ENCODE data around the gene RFX2. TPM values are rescaled to one million over a fixed set of nuclear protein-coding genes. Genes with fewer than 3 reads are reported as not detected.

The RFX2 gene
- total RNA-seq, 1 donor from 2014 or later, result 7.2 TPM

DNA sequence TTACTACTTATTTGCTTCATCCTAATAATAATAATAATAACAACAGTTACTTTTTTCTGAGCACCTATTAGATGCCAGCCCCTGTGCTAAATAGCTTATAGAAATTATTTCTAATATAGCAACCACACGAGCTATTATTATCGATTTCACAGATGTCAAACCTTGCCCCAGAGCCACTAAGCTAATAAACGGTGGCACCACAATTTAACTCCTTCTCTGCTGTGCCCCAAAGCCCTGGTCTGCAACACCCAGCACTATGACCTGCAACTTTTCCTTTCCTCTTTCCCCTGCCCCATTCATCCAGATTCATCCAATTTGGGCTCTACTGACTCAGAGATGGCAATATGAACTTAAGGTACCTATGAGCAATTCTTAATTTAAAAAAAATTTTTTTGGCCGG is 6.4 kb downstream of the RFX2 start:
- no peak for DNase-seq

DNA sequence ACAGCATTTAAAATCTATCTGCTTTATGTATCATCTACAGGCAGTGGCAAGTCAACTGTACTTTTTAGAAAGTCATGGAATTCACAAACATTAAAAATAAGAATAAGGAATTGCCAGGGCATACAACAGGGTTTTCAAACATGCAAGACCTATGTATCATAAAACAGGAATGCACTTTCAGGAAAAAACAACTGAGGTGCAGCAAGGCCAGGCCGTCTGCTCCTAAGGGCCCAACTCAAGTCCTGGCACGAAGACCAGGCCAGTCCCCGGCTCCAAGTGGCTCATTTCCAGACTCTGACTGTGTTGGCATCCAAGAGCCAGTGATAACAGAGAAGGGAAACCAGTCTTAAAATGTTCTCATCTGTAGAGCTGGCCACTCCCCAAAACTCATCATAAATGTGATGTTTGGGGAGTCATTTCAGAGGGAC is 7.1 kb downstream of the RFX2 start:
- DNase-seq, result peak; percentile 64

DNA sequence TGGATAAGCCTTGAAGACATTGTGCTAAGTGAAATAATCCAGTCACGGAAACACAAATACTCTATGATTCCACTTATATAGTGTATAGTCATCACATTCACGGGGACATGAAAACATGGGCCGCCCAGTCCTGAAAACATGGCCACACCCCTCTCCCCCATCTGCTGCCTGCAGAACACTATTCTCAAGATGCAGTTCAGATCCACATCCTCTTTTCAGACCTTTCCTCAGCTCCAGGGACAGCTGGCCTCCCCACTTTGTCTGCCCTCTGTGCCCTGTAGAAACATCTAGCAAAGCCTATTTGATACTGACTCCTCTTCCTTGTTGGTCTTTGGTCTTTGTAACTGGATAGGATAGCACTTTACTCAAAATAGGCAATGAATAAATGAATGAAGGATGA is 8.3 kb downstream of the RFX2 start:
- DNase-seq, result no peak

DNA sequence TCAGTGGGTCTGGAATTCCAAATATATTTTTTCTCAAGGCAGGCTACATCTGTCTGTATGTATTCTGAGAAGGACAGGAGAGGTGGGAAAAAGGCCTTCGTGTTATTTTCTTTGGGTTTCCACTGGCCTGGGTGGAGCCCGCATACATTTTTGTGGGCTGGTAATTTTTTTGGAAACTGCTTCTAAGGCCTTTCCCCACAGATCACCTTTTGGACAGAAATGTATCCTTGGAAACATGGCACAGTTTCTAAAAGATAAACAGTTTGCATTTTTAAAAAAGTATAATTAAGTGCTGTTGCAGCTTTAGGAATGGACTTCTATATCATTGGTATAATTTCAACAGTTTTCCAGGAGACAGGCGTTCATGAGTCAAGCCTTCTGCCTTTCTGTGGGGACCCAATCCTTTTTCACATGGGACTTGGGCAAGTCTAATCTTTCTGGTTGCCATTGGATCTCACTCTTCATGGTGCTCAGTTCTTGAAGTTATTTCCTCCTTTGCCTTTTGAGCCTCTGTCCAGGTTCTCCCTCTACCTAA is 8.9 kb downstream of the RFX2 start:
- DNase-seq, result no peak

DNA sequence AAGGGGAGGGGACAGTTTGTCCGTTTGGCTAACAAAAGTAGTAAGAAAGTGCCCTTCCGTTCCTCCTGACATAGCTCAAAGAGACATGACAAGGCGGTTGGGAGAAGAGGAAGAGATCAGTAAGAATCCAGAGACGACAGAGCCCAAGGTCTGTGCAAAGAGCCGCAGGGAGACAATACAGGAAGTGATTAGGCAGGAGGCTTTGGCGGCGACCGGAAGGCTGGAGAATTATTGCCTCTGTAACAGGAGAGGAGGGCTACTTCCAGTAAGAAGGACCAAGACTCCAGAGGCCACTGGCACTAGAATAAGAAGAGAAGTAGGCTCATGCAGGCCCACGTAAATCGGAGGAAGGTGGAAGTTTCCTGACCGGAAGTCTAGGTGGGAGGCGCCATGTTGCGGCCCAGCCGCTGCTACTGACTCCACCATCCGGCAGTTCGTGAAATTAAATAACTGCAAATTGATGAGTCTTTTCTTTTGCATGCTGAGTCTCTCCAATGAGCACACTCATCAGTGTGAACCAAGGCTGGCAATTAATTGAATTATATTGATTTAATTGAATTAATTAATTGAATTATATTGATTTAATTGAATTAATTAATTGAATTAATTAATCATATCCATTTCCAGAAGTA is 9.9 kb downstream of the RFX2 start:
- DNase-seq, result no peak

DNA sequence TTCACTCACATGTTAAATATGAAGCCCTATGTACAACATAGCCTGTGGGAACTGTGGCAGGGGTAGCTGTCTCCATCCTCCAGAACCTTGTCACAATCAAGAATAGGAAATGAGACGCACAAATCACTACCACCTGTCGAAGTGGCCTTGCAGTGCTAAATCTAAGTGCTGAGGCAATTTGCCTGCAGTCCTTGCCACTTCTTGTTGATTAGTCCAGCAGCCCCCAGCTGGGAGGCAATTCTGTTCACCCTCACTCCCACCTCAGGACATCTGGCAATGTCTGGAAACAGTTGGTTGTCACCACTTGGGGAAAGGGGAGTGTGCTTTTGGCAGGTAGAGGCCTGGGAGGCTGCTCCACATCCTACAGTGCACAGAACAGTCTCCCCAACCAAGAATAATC is 10.7 kb downstream of the RFX2 start:
- no peak for DNase-seq

DNA sequence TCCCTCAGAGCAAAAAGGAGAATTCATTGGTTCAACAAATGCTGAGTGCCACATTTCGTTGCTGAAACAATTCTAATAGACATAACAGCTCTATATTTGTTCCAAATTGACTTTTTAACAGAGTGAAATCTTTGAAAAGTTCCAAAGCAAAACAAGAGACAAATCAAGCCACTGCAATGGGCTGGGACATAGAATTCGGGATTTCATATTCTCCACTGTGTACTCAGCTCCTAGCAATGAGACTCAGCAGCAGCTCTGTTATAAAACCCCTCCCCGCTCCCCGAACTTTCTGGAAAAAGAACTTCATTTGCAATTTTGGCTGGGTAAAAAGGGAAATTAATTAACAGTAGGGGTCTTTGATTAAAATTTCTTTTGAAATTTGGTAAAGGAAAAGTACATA is 11.3 kb downstream of the RFX2 start:
- DNase-seq, result no peak

DNA sequence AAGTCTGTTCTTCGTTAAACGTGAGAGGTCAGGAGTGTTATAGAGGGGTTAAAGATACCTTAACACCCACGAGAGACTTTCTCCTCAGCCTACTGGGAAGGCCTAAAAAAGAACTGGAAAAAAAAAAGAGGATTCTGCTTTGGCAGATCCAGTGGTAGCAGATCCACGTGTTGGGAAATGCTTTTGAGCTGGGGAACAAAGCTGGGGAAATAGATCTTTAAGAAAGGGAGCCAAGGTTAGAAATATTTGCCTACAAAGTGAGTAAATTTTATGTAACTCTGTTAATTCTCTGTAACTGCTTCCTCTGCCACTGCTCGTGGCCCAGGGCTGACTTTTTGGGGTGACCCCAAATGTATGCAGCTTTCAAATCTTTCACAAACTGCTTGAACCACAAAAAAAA is 11.7 kb downstream of the RFX2 start:
- no peak for DNase-seq

DNA sequence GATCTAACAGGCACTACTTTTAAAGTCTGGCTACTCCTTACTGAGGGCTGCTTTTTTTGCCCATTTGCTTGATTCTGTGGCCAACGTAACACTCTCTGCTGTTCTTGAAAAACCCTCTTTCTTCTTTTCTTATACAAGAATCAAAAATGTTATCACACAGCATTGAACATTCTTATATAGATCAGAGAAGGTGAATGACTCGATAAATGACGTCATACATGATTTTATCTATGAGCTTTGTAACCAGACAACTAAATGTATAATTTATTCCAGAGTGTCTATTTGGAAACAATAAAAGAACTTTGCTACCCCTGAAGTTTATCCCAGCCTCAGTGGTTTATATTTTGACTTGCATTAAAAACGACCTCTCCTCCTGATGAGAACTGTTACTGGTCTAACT is 12.4 kb downstream of the RFX2 start:
- DNase-seq, result no peak

DNA sequence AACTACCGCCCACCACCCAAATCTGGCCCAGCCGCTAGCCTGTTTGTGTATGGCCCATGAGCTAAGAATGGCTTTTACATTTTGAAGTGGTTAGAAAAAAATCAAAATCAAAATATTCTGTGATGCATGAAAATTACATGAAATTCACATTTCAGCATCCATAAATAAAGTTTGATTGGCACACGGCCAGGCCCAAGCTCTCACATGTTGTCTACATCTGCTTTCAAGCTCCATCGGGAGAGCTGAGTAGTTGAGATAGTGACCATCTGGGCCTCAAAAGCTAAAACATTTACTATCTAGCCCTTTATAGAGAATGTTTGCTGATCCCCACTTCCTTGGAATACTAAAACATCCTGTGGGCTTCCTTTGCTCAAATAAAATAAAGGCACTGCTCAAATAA is 14.5 kb downstream of the RFX2 start:
- DNase-seq, result peak; percentile 63

DNA sequence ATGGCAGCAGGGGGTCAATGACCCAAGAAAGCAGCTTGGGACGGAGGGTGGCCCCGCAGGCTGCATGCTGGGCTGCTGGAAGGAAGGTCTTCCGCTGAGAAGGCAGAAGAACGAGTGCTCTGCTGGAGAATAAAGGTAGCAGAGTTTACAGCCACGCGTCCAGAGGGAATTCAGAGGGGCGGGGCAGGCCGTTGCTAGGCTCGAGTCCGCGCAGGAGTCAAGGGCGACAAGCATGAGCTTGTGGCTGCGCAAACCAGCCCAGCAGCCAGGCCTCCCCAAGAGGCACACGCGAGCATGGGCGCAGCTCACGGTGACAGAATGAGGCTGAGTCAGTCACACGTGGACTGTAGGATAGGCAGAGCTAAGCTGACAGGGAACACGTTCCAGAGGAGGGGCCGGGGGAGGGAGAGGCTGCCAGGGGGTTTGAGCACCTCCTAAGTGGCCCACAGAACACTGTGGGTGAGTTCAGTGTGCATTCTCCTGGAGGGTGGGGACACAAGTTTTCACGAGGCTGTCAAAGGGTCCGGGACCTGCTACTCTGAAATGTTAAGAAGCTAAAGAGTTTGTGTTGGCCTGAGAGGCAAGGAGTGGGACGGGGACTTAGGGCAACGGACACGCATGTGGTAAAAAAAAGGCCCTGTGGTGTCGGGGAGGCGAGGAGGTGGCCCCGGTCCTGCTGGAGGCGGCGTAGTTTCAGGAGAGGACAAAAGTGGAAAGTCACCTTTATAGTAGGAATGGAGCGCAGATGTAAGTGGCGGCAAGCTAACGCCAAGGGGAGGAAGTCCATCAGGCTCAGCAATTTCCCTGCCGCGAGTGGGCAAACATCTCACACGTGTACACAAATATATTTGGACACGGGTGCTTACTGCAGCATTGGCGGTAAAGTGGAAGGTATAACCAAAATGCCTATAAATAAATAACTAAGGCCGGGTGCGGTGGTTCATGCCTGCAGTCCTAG is 17.7 kb downstream of the RFX2 start:
- DNase-seq, result peak; percentile 47

DNA sequence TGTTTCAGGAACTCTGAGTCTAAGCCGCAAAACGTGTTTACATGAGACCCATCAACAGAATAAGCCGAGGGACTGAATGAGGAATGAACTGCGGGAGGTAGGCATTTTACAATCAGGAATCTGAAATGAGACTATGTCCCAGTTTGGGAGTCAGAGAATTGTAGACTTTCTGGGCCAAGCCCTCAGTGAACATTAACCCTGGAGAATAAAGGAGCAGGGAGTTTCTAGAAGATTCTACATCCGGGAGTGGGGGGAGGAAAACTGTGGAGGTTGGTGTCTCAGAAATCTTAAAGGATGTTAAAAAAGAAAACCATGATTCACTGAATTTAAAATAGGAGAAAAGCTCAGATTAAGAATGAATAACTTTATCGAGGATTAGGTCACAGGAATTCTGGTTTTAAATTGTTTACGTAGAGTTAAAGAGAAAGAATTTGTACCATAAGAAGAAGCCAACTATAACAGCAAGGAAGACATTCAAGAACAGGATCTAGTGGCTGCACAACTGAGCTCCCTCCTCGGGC is 18.5 kb downstream of the RFX2 start:
- DNase-seq, result no peak

DNA sequence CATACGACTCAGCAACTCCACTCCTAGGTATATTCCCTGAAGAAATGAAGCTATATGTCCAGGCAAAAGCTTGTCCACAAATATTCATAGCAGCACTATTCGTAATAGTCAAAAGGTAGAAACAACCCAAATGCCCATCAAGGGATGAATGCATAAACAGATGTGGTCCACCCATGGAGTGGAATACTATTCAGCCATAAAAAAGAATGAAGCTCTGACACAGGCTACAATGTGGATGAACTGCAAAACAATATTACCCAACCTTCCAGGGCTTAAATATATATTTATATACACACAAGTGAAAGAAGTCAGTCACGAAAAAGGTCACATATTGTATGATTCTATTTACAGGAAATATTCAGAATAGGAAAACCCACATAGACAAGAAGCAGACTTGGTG is 19.7 kb downstream of the RFX2 start:
- no peak for DNase-seq

DNA sequence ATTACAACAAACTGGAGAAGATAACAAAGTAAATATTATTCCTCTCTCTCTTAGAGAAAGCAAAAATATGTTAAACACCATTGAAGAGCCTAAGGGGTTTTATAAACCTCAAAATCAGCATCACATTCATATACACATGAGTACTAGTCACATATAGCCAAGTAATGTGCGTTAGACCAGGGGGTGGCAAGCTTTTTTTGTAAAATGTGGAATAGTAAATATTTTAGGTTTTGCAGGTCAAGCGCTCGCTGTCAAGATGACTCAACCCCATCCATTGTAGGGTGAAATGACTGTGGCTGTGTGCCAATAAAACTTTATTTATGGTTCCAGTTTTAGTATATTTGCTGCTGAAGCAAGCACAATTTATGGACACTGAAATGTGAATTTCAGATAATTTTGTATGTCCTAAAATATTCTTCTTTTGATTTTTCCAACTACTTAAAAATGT is 21.7 kb downstream of the RFX2 start:
- no peak for DNase-seq

DNA sequence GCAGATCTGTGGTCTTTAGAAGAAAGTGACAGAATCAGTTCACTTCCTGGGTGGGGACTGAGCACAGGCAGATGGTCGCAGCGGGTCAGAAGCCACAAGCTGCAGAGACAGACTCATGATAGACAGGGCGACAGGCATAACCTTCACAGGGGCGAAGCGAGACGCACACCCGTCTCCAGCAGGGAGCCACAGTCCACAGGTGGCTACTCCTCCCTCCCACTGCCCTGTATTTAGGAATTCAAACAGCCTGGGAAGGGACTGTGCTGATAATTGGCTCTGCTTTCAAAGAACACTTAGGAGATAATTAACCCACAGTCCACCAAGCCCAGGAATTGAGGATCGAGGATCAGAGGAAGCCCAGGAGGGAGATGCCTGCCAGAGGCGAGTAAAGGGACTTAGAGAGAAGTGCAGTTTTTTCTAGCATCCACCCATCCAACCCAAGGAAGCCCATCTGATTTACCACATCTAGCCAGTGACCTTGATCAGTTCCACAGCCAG is 23.2 kb downstream of the RFX2 start:
- DNase-seq, result no peak

DNA sequence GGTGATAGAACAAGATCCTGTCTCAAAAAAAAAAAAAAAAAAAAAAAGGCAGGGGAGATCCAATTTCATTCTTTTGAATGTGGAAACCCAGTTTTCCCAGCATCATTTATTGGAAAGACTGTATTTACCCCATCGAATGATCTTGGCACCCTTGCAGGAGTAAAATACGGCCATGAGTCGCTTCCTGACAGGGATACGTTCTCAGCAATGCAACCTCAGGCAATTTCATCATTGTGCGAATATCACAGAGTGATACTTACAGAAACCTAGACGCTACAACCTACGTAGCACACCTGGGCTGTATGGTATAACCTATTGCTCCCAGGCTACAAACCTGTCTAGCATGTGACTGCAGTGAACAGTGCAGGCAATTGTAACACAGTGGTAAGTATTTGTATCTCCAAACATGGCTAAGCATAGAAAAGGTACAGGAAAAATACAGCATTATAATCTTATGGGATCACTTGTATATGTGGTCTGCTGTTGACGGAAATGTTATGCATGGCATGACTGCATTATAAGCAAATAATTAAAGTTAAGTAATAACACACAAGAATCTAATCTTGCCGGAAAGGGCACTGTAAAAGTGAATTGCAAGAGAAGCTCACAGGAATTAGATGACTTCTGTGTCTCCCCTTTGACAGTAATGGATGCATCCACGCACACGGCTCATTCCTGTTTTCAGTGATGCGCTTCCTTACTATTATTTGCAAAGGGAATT is 24.1 kb downstream of the RFX2 start:
- DNase-seq, result no peak

DNA sequence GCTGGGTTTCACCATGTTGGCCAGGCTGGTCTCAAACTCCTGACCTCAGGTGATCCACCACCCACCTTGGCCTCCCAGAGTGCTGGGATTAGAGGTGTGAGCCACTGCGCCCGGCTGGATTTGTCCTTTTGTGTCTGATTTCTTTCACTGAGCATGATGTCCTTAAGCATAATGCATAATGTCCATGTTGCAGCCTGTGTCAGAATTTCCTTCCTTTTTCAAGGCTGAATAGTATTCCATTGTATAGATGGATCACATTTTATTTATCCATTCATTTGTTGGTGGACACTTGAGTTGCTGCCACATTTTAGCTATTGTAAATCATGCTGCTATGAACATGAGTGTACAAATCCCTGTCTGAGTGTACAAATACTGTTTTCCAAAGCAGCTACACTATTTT is 25.5 kb downstream of the RFX2 start:
- DNase-seq, result no peak

DNA sequence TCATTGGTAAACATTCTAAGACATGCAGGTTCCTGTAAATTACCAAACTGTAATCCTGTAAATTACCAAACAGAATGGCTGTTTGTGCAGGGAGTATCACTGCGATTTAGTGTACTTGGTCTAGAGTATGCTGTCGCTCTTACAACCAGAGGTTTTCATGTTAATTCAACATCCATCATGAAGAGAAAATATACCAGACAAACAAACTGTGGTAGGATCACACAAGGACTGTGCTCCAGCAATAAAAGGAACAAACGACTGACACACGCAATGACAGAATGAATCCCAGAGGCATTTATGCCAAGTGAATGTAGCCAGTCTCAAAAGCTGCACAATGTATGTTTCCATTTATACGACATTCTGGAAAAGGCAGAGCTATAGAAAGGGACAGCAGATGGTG is 31.2 kb downstream of the RFX2 start:
- DNase-seq, result peak; percentile 40

DNA sequence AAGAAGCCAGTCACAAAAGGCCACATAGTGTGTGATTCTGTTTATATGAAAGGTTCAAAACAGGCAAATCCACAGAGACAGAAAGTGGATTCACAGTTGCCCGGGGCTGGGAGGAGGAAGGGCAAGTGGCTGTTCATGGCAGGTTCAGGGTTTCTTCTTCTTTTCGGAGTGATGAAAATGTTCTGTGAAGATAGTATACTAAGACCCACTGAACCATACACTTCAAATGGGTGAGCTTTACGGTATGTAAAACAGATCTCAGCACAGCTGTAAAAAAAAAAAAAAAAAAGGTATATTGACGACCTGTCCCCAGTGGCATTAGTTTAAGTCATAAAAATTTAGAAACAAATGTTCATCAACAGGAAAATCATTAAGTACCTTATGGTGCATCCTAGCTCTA is 32.2 kb downstream of the RFX2 start:
- no peak for DNase-seq

DNA sequence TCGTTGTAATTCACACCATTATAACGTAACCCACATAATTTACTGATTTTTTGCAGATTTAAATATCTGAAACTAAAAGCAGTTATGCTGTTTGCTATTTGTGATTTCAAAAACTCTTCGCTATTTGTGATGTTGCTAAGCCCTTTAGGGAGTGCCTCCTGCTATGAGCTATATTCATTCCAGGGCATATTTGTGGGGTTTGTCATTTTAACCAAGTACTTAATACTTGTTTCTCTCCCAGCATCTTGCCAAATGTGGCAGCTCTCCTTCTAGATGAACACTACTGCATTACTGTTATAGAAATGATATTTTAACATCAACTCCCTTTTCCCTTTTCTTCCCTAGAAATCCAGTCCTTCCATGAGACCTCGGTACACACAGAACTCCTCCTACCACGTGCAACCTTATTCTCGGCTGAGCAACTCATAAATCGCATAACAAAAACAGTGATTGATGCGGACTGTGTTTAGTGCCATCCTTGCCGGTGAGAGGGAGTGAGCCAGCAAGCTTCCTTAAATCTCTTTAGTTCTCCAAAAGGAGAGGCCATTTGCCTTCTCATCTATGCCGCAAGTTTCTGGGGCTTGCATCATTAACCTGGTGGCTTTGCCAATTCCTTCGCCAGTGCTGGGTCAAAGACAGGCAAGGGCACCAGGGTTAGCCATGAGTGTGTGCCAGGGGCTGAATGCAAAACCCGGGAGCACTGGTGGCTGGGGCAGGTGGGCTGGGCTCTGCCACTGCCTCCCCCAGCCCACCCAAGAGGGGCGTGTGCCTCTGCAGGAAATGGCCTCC is 33.4 kb downstream of the RFX2 start:
- peak; percentile 92 for DNase-seq

DNA sequence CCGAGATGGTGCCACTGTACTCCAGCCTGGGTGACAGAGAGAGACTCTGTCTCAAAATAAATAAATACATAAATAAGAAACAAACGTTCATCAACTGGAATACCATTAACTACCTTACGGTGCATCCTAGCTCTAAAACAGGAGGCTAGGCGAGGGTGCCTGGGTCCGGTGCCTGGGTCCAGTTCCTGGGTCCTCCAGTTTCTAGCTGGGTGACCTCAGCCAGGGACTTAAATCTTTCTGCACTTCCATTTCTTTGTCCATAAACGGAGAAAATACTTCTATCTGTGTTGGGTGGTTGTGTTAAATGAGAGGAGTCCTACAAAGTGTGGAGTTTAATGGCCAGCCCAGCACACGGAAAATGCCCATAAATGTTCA is 34.0 kb downstream of the RFX2 start:
- no peak for DNase-seq

All from skin of body (tissue), 2 donors.